Trophoblast cell (in vitro differentiated cells and primary cell): Measurements from ENCODE around the gene MRGPRE.

ENCODE experiments used
- DNase-seq, 2 donors: peaks; one replicate each; pipeline ENCODE4 v3.0.0-alpha.2; 2016
- H2AFZ ChIP-seq: 2 replicates; pipeline ENCODE4 v1.6.1; 2013; ENCODE audit warnings: low read length, moderate library complexity, mild to moderate bottlenecking; ENCODE audit not compliant: insufficient read depth, poor library complexity
- H2AK5ac ChIP-seq: 2 replicates; pipeline ENCODE4 v1.6.1; 2013; ENCODE audit warnings: mild to moderate bottlenecking, low read length
- H2BK120ac ChIP-seq: 2 replicates; pipeline ENCODE4 v1.6.1; 2013; ENCODE audit warnings: low read length, mild to moderate bottlenecking, moderate library complexity; ENCODE audit not compliant: insufficient read depth, poor library complexity
- H2BK12ac ChIP-seq: 2 replicates; pipeline ENCODE4 v1.6.1; 2013; ENCODE audit warnings: mild to moderate bottlenecking, low read length, moderate library complexity
- H2BK5ac ChIP-seq: 2 replicates; pipeline ENCODE4 v1.6.1; 2013; ENCODE audit warnings: low read length, low read depth, moderate library complexity, mild to moderate bottlenecking; ENCODE audit not compliant: poor library complexity
- H3K14ac ChIP-seq: 2 replicates; pipeline ENCODE4 v1.6.1; 2013; ENCODE audit warnings: mild to moderate bottlenecking, low read length
- H3K18ac ChIP-seq: 2 replicates; pipeline ENCODE4 v1.6.1; 2013; ENCODE audit warnings: mild to moderate bottlenecking, low read length
- H3K23ac ChIP-seq: 2 replicates; pipeline ENCODE4 v1.6.1; 2013; ENCODE audit warnings: low read length
- H3K27ac ChIP-seq: 2 replicates; pipeline ENCODE4 v1.5.1; 2013; ENCODE audit warnings: low read depth, mild to moderate bottlenecking, inconsistent platforms, low read length, moderate library complexity
- H3K27me3 ChIP-seq: 2 replicates; pipeline ENCODE4 v1.6.1; 2013; ENCODE audit warnings: inconsistent platforms, mild to moderate bottlenecking, low read length, moderate library complexity; ENCODE audit not compliant: insufficient read depth
- H3K36me3 ChIP-seq, 2 experiments: 1 replicate in 1 of 2; 2 replicates in 1 of 2; pipeline ENCODE4 v1.6.1; 2013; ENCODE audit warnings: low read length in 2 of 2, mild to moderate bottlenecking in 2 of 2, moderate library complexity in 1 of 2; ENCODE audit not compliant: insufficient read depth in 2 of 2, control insufficient read depth in 1 of 2
- H3K4ac ChIP-seq: 2 replicates; pipeline ENCODE4 v1.6.1; 2013; ENCODE audit warnings: low read depth, mild to moderate bottlenecking, low read length, moderate library complexity
- H3K4me1 ChIP-seq, 2 experiments: 1 replicate in 1 of 2; 2 replicates in 1 of 2; pipeline ENCODE4 v1.6.1; 2013; ENCODE audit warnings: low read length in 2 of 2, mild to moderate bottlenecking in 2 of 2, moderate library complexity in 1 of 2; ENCODE audit not compliant: insufficient read depth in 2 of 2, control insufficient read depth in 1 of 2
- H3K4me2 ChIP-seq: 2 replicates; pipeline ENCODE4 v1.6.1; 2013; ENCODE audit warnings: inconsistent platforms, mild to moderate bottlenecking, low read length, moderate library complexity
- H3K4me3 ChIP-seq: 2 replicates; pipeline ENCODE4 v1.5.1; 2013; ENCODE audit warnings: mild to moderate bottlenecking, low read depth, low read length, inconsistent platforms
- H3K79me1 ChIP-seq: one replicate; pipeline ENCODE4 v1.6.1; 2013; ENCODE audit warnings: low read length
- H3K79me2 ChIP-seq: 2 replicates; pipeline ENCODE4 v1.6.1; 2013; ENCODE audit warnings: low read length, mild to moderate bottlenecking; ENCODE audit not compliant: control insufficient read depth, insufficient read depth, poor library complexity
- H3K9ac ChIP-seq: 2 replicates; pipeline ENCODE4 v1.6.1; 2013; ENCODE audit warnings: mild to moderate bottlenecking, low read length
- H3K9me3 ChIP-seq: 2 replicates; pipeline ENCODE4 v1.6.1; 2013; ENCODE audit warnings: low read depth, mild to moderate bottlenecking, control low read depth, inconsistent platforms, low read length; ENCODE audit not compliant: insufficient read depth
- H4K12ac ChIP-seq: 2 replicates; pipeline ENCODE4 v1.6.1; 2013; ENCODE audit warnings: low read depth, mild to moderate bottlenecking, low read length, moderate library complexity
- H4K8ac ChIP-seq: 2 replicates; pipeline ENCODE4 v1.6.1; 2013; ENCODE audit warnings: low read depth, mild to moderate bottlenecking, low read length, moderate library complexity
- H4K91ac ChIP-seq: one replicate; pipeline ENCODE4 v1.6.1; 2013; ENCODE audit warnings: low read depth, mild to moderate bottlenecking, low read length, moderate library complexity
- WGBS: extraction: QIAGEN DNeasy Blood & Tissue Kit; methylation state at CpG from one replicate; pipeline ENCODE4 v1.1.7; 2013; ENCODE audit warnings: missing lambda C conversion rate; ENCODE audit not compliant: insufficient read length, insufficient coverage; ENCODE audit errors: extremely low coverage; 5-methylcytosine and 5-hydroxymethylcytosine counted together

Gene MRGPRE

DNA sequence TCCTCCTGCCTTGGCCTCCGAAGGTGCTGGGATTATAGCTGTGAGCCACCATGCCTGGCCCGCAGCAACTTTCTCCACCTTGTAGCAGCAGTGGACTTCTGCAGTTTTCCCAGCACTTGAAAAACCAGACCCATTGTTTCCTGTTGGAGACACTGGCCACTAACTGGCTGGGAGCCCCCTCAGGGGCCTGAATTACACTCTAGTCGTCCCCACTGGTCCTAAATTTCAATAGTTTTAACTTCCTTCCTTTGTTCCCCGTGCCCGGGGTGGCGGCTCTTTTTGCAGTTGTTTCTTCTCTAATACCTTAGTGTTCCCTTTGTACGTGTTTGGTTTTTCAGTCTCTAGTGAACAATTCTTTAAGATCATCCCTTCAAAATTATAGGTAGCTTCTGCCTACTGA is 2.6 kb upstream of the MRGPRE start:
- H4K8ac ChIP-seq, result no peak overlapping the region
- no peak overlapping the region for H3K4me3 ChIP-seq
- H4K12ac ChIP-seq, result no peak overlapping the region
- H2BK12ac ChIP-seq, result no peak overlapping the region
- H2BK5ac ChIP-seq, result no peak overlapping the region
- H2AFZ ChIP-seq, result no peak overlapping the region
- H3K4ac ChIP-seq, result no peak overlapping the region
- H3K27ac ChIP-seq, result no peak overlapping the region
- H3K9ac ChIP-seq, result no peak overlapping the region
- H3K27me3 ChIP-seq, result no peaks in the 10 kb centered on the region
- DNase-seq, result no peak
- H3K4me1 ChIP-seq, result no peaks in the 10 kb centered on the region
- no peaks in the 10 kb centered on the region for H3K79me2 ChIP-seq
- no peaks in the 10 kb centered on the region for H3K79me1 ChIP-seq
- no peaks in the 10 kb centered on the region for H3K36me3 ChIP-seq
- no peak overlapping the region for H3K4me2 ChIP-seq
- H3K23ac ChIP-seq, result no peak overlapping the region
- no peak overlapping the region for H2AK5ac ChIP-seq
- WGBS, result no CpG with 5 or more reads among the region's 7 CpGs
- H2BK120ac ChIP-seq, result no peak overlapping the region
- no peak overlapping the region for H4K91ac ChIP-seq
- no peak overlapping the region for H3K18ac ChIP-seq
- H3K14ac ChIP-seq, result no peak overlapping the region
- no peaks in the 10 kb centered on the region for H3K9me3 ChIP-seq

DNA sequence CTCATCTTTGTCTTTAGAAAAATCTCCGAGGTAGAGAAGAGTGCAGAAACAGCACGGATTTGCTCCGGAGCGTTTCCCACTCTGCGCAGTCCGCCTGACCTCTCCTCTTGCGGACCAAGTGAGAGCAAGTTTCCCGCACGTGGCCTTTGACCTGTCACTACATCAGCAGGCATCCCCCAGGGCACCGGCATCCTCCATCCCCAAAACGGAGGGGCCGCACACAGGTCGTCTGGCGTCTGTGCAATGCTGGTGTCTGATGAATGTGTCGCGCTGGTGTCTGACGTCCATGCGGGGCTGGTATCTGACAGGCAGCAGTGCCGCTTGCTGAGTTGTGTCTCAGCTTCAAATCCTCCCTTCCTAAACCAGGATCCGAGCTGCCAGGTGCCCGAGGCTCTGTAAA is 739 bp upstream of the MRGPRE start:
- H3K36me3 ChIP-seq, result no peaks in the 10 kb centered on the region
- H2AK5ac ChIP-seq, result no peak overlapping the region
- no peak overlapping the region for H3K9ac ChIP-seq
- no peaks in the 10 kb centered on the region for H3K27me3 ChIP-seq
- peak in 1 of 2 donors; percentile 29 for DNase-seq
- no peak overlapping the region for H4K8ac ChIP-seq
- no peak overlapping the region for H2AFZ ChIP-seq
- H3K4me1 ChIP-seq, result no peaks in the 10 kb centered on the region
- H3K79me2 ChIP-seq, result no peaks in the 10 kb centered on the region
- no peak overlapping the region for H3K4me3 ChIP-seq
- H3K4me2 ChIP-seq, result no peak overlapping the region
- H4K12ac ChIP-seq, result no peak overlapping the region
- H2BK120ac ChIP-seq, result no peak overlapping the region
- no CpG with 5 or more reads among the region's 21 CpGs for WGBS
- H3K79me1 ChIP-seq, result no peaks in the 10 kb centered on the region
- H2BK5ac ChIP-seq, result no peak overlapping the region
- H3K27ac ChIP-seq, result no peak overlapping the region
- H3K23ac ChIP-seq, result no peak overlapping the region
- H3K9me3 ChIP-seq, result no peaks in the 10 kb centered on the region
- H2BK12ac ChIP-seq, result no peak overlapping the region
- H3K14ac ChIP-seq, result no peak overlapping the region
- H4K91ac ChIP-seq, result no peak overlapping the region
- H3K18ac ChIP-seq, result no peak overlapping the region
- no peak overlapping the region for H3K4ac ChIP-seq

DNA sequence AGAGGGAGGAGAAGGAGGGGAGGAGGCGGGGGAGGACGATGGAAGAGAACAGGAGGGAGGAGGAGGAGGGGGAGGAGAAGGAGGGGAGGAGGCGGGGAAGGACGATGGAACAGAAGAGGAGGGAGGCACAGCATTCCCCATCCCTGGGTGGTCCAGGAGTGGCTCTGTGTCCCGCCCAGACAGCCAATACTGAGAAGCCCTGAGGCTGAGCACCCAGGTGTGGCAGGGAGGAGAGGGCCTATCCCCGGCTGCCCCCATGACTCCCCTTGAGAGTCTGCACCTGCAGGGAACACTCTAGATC is 717 bp downstream of the MRGPRE start:
- H3K36me3 ChIP-seq, result no peaks in the 10 kb centered on the region
- no peak overlapping the region for H3K9ac ChIP-seq
- DNase-seq, result no peak
- H2AFZ ChIP-seq, result no peak overlapping the region
- no peak overlapping the region for H3K27ac ChIP-seq
- no peaks in the 10 kb centered on the region for H3K9me3 ChIP-seq
- H3K4me1 ChIP-seq, result peaks cover 0 to under 1% of the 10 kb centered on the region in 2 experiments
- no peak overlapping the region for H3K18ac ChIP-seq
- H3K27me3 ChIP-seq, result no peaks in the 10 kb centered on the region
- H3K4me3 ChIP-seq, result no peak overlapping the region
- WGBS, result no CpG with 5 or more reads among the region's 6 CpGs
- no peak overlapping the region for H4K8ac ChIP-seq
- no peak overlapping the region for H2AK5ac ChIP-seq
- H3K4me2 ChIP-seq, result no peak overlapping the region
- H3K23ac ChIP-seq, result no peak overlapping the region
- H4K91ac ChIP-seq, result no peak overlapping the region
- H2BK5ac ChIP-seq, result no peak overlapping the region
- no peaks in the 10 kb centered on the region for H3K79me1 ChIP-seq
- H2BK12ac ChIP-seq, result no peak overlapping the region
- H2BK120ac ChIP-seq, result no peak overlapping the region
- H4K12ac ChIP-seq, result no peak overlapping the region
- H3K4ac ChIP-seq, result no peak overlapping the region
- no peak overlapping the region for H3K14ac ChIP-seq
- no peaks in the 10 kb centered on the region for H3K79me2 ChIP-seq

DNA sequence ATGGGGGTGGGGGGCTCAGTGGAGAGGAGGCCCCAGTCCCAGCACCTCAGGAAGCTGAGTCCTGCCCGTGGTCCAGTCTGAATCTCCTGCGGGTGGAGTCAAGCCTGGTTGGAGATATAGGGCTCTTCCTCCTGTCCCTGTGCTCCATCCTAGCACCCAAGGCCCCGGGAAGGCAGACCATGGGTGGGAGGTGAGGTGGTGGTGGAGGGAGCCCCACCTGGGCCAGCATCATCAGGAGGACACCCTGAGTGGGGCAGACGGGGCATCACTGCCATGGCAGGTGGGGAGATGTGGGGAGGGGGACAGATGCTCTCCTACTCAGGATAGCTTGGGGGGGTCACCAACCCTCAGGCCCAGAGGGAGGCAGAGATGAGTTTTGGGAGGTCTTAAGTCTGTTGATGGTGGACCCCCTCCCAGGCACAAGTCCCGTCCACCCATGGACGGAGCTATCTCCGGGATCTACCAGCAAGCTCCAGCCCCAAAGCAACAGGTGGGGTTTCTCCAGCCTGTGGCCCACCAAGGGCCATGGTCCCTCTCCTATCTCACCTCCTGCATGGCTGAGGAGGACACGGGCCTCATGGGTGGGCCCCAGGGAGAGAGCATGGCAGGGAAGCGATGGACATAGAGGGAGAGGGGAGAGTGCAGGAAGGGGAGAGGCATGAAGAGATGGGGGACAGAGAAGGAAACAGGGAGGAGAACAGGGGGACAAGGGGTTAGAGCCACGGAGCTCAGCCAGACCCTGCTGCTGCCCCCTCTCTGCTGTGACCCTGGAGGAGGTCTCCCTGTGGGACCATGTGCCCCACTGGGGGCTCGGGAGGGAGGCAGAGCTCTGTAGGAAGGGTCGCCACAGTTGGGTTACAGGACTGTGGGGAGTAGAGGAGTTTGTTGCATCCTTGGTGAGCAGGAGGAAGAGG is 1.3 kb downstream of the MRGPRE start:
- no peak overlapping the region for H3K9ac ChIP-seq
- H4K8ac ChIP-seq, result no peak overlapping the region
- H3K4me3 ChIP-seq, result no peak overlapping the region
- H3K79me1 ChIP-seq, result no peaks in the 10 kb centered on the region
- no peaks in the 10 kb centered on the region for H3K79me2 ChIP-seq
- no peaks in the 10 kb centered on the region for H3K9me3 ChIP-seq
- no peak overlapping the region for H3K4ac ChIP-seq
- H4K12ac ChIP-seq, result no peak overlapping the region
- H2BK5ac ChIP-seq, result no peak overlapping the region
- H2AK5ac ChIP-seq, result no peak overlapping the region
- H2BK120ac ChIP-seq, result no peak overlapping the region
- no peak overlapping the region for H3K27ac ChIP-seq
- no peak overlapping the region for H2BK12ac ChIP-seq
- no peak overlapping the region for H3K18ac ChIP-seq
- H4K91ac ChIP-seq, result no peak overlapping the region
- no peak overlapping the region for H2AFZ ChIP-seq
- WGBS, result no CpG with 5 or more reads among the region's 12 CpGs
- H3K23ac ChIP-seq, result no peak overlapping the region
- peaks cover 5 to 6% of the 10 kb centered on the region in 2 experiments for H3K4me1 ChIP-seq
- no peak for DNase-seq
- no peaks in the 10 kb centered on the region for H3K27me3 ChIP-seq
- no peaks in the 10 kb centered on the region for H3K36me3 ChIP-seq
- H3K4me2 ChIP-seq, result no peak overlapping the region
- H3K14ac ChIP-seq, result no peak overlapping the region
